ENCODE data around the gene SAP130. TPM values are rescaled to one million over a fixed set of nuclear protein-coding genes. Genes with fewer than 3 reads are reported as not detected.
A peak's percentile ranks its signal among the peaks of the same experiment; 100 is the strongest.

SAP130 gene
- total and polyA plus RNA-seq, 7 donors: 6.3 to 14.3 (median 10.5) TPM

- Histone ChIP-seq H3K27me3 (ENCODE audit: insufficient read depth in 3 of 3, low read length in 2 of 3) (no peaks in the 10 kb centered on the region), H3K4me1 (peaks cover 7% of the 10 kb centered on the region), H3K4me3 (peak overlapping the region; percentile 83), H3K36me3 (ENCODE audit: insufficient read depth in 1 of 2, low read depth in 1 of 2) (peaks cover 0 to 11% of the 10 kb centered on the region in 2 donors), H3K27ac (peak overlapping the region; percentile 75), H3K9me3 (no peaks in the 10 kb centered on the region)
- WGBS, 3 donors: 1 to 2% (median 1%) methylated on average over 33 to 57 of the region's 57 CpGs
- DNase-seq (no peak), ATAC-seq (no peak)
- TF ChIP-seq CTCF (IDR thresholded peaks at IDR 0.05): no peak
- intact Hi-C loops (cut with DNase I): loop anchor here in 1 of 2 donors (10.0 kb wide), 1 partner anchor 142 kb away; the partner anchor contains the start of gene AMMECR1L
Observed at GRCh38 chr2:128026448-128027277, 1.2 kb downstream of the SAP130 start.

DNA sequence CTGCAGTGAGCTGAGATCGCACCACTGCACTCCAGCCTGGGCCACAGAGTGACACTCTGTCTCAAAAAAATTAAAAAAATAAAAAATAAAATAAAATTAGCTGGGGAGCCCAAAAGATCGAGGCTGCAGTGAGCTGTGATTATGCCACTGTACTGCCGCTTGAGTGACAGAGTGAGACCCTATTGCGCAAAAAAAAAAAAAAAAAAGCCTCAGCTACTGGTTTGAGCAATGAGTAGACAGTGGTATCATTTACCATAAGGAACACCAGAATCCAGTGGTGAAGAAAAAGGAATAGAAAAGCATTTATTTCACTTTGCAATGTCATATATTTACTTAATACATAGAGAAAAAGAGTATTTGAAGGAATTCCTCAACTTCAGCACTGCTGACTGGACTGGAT lies 3.0 kb downstream of the SAP130 start:
- WGBS, 3 donors: 91 to 97% (median 93%) methylated on average over 4 of the region's 4 CpGs
- H3K4me1 ChIP-seq: peaks cover 7% of the 10 kb centered on the region
- no peak for ATAC-seq
- no peak for DNase-seq
- H3K9me3 ChIP-seq: no peaks in the 10 kb centered on the region
- peaks cover 0 to 13% of the 10 kb centered on the region in 2 donors for H3K36me3 ChIP-seq (ENCODE audit: insufficient read depth in 1 of 2, low read depth in 1 of 2)
- intact Hi-C loops (cut with DNase I): loop anchor here in 1 of 2 donors (5.0 to 10.0 kb wide), 2 partner anchors 53 to 140 kb away; partner anchors contain the start of gene AMMECR1L
- H3K27ac ChIP-seq: no peak overlapping the region
- TF ChIP-seq CTCF (IDR thresholded peaks at IDR 0.05): no peak
- no peak overlapping the region for H3K4me3 ChIP-seq
- H3K27me3 ChIP-seq (ENCODE audit: insufficient read depth in 3 of 3, low read length in 2 of 3): no peaks in the 10 kb centered on the region

DNA sequence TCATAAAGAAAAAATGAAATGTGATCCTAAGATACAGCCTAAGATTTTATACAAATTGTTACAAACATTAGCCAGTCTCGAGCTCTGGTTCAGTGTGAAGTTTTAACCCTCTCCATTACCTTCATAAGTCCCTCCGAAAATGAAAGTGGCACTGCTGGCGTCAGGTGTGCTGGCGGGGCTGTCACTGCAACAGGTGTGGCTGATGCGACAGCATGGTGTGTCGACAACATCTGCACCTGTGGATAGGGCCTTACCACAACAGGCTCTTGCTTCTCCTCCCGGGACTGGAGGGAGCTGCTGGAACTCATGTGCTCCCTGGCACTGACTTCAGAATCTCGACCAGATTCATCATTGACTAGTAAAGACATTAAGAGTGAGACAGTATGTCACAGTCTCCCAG lies 10.3 kb downstream of the SAP130 start:
- Histone ChIP-seq H3K27me3 (ENCODE audit: insufficient read depth in 3 of 3, low read length in 2 of 3) (no peaks in the 10 kb centered on the region), H3K36me3 (ENCODE audit: insufficient read depth in 1 of 2, low read depth in 1 of 2) (peaks cover 12 to 66% of the 10 kb centered on the region in 2 donors), H3K27ac (no peak overlapping the region), H3K4me3 (no peak overlapping the region), H3K4me1 (no peaks in the 10 kb centered on the region), H3K9me3 (no peaks in the 10 kb centered on the region)
- WGBS, 3 donors: 82 to 88% (median 83%) methylated on average over 8 of the region's 8 CpGs
- DNase-seq (no peak), ATAC-seq (no peak)
- TF ChIP-seq CTCF (IDR thresholded peaks at IDR 0.05): no peak
- intact Hi-C loops (cut with DNase I): no loop called here

DNA sequence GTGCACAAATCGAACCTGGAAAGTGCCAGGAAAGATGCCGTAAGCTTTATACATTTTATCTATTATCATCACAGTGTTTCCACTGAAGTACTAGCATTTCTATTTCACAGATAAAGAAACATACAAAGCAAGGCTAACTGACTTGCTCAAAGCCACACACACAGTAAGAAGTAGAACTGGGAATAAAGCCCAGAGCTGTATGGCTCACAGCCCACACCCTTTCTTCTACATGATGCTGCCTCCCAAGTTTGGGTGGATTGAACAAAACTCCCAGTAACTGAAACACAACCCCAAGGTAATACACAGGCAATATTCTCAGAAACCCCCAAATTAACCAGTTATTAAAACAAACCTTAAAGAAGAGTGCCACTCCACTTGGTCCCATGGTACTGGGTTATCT lies 11.2 kb downstream of the SAP130 start:
- no peak for ATAC-seq
- H3K36me3 ChIP-seq (ENCODE audit: insufficient read depth in 1 of 2, low read depth in 1 of 2): peaks cover 15 to 66% of the 10 kb centered on the region in 2 donors

More for the DNA sequence above, 11.2 kb downstream of the SAP130 start:
- H3K27me3 ChIP-seq (ENCODE audit: insufficient read depth in 3 of 3, low read length in 2 of 3): no peaks in the 10 kb centered on the region
- TF ChIP-seq CTCF (IDR thresholded peaks at IDR 0.05): no peak
- H3K4me1 ChIP-seq: no peaks in the 10 kb centered on the region
- no peak for DNase-seq
- 96 to 98% (median 98%) methylated on average over 2 of the region's 2 CpGs for WGBS, 3 donors
- H3K9me3 ChIP-seq: no peaks in the 10 kb centered on the region
- H3K4me3 ChIP-seq: no peak overlapping the region
- no peak overlapping the region for H3K27ac ChIP-seq
- intact Hi-C loops (cut with DNase I): no loop called here
